ENCODE measurements around the gene SLC26A6.

Gene SLC26A6

DNA sequence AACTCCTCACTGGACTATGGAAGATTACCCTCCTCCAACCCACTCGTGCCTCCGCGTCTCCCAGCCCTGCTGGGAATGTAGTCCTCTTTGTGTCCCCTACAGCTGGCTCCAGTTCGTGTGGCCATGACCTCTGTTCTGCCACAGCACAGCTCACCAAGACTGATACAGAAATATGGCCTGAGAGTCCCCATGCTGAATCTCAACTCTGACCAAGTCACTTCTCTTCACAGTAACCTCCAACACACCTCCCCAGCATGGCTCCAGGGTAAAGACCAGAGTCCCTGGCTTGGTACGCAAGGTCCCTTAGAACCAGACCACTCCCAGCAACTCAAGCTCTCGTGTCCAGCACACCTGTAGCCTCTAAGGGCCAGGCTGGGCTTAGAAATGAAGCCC is 37.9 kb downstream of the SLC26A6 start:
- DNase-seq: no peak

DNA sequence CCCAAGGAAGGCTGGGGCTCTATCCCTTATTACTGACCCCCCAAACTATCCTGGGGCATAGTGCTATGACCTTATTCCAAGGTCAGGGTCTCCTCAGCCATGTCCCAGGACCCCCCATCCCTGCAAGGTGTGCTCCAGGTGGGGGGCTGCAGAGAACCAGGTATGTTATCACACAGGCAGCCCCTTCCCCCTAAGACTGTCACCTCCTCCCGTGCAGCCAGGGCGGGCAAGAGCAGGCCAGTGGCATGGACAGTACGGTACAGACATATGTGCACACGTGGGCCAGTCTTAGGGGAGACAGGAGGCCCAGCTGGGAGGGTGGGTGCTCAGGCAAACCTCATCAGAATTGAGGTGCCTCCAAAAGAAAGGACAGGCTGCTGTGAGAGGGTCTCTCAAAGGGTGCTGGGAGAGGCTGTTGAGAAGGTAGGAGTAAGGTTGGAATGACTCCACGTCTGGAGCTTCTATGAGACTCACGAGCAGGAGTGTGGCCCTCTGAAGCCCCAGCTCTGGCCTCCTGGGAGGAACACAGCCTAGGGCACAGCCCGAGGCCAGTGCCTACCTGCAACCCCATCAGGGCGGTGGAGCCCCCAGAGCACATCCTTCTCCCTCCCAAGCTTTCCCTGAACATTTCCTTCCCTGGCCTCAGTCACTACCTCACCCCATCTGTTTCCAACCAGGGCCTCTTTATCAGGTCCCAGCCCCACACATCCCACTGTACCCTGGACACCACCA is 38.4 kb downstream of the SLC26A6 start:
- DNase-seq: no peak

- no peak for DNase-seq
Measured at GRCh38 chr3:48596157-48596556, 39.1 kb downstream of the SLC26A6 start.

DNA sequence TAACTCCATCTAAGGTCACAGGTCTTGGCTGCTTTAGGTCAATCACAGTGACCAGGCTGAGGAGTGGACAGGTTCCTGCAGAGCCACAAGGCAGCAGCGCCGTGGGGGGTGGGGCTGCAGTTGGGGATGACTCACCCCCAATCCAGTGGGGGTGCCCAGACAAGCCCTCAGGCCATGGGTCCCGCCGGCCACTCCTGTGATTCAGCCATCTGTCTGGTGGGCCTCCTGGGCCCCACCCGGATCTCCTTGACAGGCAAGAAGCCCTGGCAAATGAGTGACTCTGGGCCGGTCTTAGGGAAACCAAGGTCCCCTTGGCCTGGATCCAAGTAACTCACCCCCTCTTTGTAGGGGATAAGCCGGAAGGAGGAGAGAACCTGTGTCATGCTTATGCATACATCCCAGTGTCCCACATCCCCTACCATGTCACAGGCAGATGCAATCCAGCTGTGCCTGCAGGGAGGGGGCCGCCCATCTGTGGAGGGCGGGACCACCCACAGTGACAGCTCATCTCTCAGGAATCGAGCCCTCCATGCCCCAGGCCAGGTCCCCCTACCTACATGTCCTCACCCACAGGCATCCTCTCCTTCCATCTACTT is 39.6 kb downstream of the SLC26A6 start:
- DNase-seq: peak; percentile 96

DNA sequence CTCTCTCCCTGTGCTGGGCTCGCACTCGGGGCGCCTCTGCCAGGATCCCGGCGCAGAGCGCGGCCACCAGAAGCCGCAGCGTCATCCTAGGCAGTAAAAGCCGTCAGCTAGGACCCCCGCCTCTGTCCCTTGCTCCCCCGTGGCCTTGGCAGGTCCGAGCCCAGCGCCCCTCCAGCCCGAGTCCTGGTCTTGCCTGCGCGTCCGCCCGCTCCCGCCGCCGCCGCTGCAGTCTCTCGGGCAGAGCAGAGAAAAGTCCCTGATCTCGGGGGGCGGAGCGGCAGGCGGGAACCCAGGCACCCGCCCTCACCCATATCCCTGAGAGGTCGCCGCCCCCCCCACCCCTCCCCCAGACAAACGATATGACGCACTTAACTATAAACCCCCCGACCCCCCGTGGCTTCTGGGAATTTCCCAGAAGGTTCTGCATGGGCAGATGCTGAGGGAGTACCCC is 40.2 kb downstream of the SLC26A6 start, which contains the start of gene COL7A1:
COL7A1 (minus strand) TSS at position 255 of the 451 bp plus-strand sequence; CDS start at position 85, 170 bp downstream.
- no peak for DNase-seq

DNA sequence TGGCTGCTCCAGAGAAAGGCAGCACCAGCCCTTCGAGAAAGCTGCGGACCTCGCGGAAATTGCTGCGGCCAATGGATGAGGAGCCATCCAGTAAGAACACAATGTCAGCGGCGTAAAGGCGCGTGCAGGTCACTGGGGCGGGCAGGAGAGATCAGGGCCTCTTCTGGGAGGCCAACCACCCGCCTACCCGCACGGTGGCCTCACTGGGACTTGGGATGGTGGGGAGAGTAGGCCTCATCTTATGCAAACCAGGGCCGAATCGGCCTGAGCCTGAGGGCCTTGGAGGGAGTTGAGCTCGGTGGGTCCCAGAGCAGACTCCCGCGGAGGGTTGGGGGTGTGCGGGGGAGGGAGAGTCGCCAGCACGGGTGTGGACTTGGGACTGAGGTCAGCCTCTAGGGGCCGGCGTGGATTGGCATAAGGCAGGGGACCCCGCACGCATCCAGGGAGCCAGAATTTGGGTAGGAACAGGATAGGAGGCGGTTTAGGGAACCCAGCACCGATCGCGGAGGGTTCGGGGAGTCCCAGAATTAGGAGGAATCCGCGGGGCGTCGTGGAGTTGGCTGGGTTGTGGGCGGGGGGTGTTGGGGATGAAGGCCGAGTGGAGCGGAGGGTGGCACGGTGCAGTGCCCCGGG is 40.7 kb downstream of the SLC26A6 start:
- no peak for DNase-seq

DNA sequence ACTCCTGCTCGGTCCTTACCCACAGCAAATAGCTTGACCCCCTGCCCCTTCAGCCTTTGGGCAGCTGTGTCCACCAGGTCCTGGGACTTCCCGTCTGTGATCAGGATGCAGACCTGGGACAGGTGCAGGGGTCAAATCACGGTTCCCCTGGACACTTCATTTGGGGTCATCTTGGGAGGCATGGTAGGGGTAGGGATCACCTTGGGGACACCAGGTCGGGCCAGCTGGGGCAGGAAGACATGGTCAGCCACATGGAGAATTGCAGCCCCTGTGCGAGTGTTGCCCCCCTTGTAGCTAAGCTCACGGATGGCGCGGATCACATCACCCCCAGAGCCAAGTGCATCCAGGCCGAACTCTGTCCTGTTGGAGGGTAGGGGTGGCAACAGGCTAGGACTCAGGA is 41.9 kb downstream of the SLC26A6 start:
- no peak for DNase-seq

DNA sequence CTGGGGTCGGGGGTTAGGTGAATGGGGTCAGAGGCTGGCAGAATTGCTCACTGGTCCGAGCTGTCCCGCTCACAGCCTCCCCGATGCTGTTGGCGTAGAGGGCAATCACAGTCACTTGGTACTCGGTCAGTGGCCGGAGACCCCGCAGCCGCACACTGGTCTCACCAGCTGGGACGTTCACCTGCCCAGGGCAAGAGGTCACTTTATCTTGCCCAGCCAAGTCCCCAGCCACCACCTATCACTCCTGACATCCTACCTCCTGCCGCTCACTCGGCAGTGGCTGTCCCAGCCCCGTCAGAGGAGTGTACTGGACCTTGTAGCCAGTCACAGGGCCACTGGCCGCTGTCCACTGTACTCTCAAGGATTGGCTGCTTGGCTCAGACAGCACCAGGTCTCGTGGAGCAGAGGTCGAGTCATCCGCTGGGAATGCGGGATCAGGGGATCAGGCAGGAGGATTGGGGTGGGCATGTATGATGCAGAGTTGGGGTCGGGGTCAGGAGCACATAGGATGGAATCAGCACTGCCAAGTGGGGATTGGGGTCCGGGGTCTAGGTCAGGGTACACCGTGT is 42.7 kb downstream of the SLC26A6 start:
- no peak for DNase-seq

GRCh38 chr3:48591886-48592518 is 43.3 kb downstream of the SLC26A6 start:
- DNase-seq: no peak

- DNase-seq: no peak
Measured at GRCh38 chr3:48591436-48591835, 43.8 kb downstream of the SLC26A6 start.

- DNase-seq: no peak
Measured at GRCh38 chr3:48588230-48588629, 47.0 kb downstream of the SLC26A6 start.

DNA sequence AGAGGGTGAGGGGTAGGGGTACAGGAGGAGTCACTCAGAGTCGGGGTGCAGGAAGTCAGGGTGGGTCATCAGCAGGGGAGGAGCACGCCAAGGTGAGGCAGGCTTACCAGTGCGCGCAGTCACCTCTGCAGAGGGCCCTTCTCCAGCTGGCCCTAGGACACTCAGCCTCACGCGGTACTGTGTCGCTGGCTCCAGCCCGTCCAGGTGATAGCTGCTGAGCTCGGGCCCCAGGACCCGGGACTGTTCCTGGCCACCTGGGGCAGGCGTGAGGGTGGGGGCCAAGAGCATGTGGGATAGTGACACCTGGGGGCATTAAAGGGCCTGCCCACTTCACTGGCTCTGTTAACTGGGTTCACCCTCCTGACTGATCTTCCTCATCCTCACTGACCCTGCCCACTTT is 47.6 kb downstream of the SLC26A6 start:
- no peak for DNase-seq

DNA sequence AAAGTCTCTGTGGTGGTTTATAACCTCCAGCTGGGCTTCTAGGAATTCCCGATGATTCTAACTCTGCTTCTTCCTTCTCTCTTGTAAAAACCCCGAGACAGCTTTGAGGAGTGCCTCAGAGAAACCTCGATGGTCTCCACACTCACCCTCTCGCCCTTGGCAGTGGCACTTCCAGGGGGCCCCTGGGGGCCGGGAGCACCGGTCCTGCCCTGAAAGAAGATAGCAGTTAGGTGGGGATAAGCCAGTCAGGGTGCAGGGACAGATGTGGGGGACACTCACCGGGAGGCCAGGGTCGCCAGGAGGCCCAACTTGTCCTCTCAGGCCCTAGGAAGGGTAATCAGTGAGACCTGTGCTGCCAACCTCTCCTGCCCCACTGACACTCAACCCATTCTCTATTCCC is 49.9 kb downstream of the SLC26A6 start:
- no peak for DNase-seq

- no peak for DNase-seq
Measured at GRCh38 chr3:48584836-48585235, 50.4 kb downstream of the SLC26A6 start.

DNA sequence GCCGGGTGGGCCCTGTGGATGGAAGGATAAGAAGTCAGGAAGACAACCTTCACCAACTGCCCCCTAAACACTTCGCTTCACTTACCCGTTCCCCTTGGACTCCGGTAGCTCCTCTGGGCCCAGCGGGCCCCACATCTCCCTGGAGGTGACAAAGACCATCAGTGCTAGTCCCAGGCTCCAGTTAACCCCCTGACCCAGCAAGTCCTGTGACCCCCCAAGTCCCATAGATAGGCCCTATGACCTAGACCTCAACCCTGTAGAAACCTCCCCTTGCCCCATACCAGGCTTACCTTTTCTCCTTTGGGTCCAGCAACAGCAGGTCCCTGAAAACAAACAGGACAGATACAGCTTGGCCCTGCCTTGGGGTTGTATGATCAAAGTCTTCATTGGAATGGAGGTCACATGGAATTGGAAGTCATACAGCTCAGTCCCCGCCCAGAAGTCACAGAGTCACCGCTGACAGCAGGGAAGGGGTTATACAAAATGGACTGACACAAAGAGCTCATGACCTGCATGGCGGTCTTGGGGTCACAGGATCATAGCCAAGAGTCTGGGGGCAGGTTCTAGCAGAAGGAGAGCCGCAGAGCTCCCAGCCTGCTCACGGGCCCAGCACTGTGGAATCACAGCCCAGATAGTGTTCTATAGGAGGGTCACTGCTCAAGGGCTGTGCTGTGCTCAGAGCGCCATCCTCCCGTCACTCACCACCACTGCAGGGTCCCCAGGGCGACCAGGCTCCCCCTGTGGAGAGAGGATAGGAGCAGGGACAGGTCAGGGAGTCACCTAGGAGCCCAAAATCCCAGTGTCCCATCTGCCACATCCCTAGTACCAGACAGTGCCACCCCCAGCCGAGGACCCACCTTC is 53.4 kb downstream of the SLC26A6 start:
- DNase-seq: no peak

DNA sequence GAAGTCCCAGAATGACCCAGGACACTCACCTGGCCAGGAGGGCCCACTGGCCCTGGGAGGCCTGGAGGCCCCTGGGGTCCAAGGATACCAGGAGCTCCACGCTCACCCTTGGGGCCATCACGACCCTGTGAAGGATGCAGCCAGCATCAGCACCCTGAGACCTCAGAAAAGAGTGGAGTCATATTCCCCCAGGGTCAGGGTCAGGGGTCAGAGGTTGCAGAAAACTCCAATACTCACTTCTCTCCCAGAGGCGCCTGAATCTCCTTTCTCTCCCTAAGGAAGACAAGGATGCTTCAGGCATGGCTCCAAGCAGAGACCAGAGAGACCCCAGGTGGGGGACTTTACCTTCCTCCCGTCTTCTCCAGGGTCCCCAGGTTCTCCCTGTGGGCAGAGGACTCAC is 58.6 kb downstream of the SLC26A6 start:
- DNase-seq: no peak
